GM23338 (cell line): ENCODE measurements around the gene RIT1. TPM values are rescaled to one million over a fixed set of nuclear protein-coding genes. Genes with fewer than 3 reads are reported as not detected.

Source experiments
- EZH2 ChIP-seq: fragments of 200-600 bp; sonication (generic); IDR thresholded peaks from one replicate; pipeline ENCODE4 v1.8.0; 2017; ENCODE audit warnings: antibody characterized with exemption, mild to moderate bottlenecking, low read depth; ENCODE audit not compliant: unreplicated experiment
- EZH2phosphoT487 ChIP-seq: fragments of 200-600 bp; sonication (generic); IDR thresholded peaks from one replicate; pipeline ENCODE4 v1.8.1; 2018; ENCODE audit warnings: antibody characterized with exemption; ENCODE audit not compliant: unreplicated experiment
- JUNB ChIP-seq: IDR thresholded peaks from one replicate; pipeline ENCODE4 v1.6.1; 2016; ENCODE audit warnings: antibody characterized with exemption; ENCODE audit not compliant: unreplicated experiment
- NANOG ChIP-seq: IDR thresholded peaks from 2 replicates; pipeline ENCODE4 v1.6.1; 2016; ENCODE audit warnings: antibody characterized with exemption, borderline replicate concordance
- POLR2AphosphoS5 ChIP-seq: IDR thresholded peaks from 2 replicates; pipeline ENCODE4 v1.6.1; 2016; ENCODE audit warnings: antibody characterized with exemption, low read depth
- ZNF114 ChIP-seq: fragments of 250-450 bp; sonication (Bioruptor Pico); IDR thresholded peaks from 2 replicates; pipeline ENCODE4 v1.5.0; 2020; ENCODE audit warnings: mild to moderate bottlenecking, moderate library complexity
- polyA plus RNA-seq: library from polyadenylated mRNA; unstranded; fragments of >200 nt; fragmentation: Nextera tagmentation; extraction: Ambion mirVana; gene quantifications from 2 replicates; pipeline ENCODE4 v1.2.1, GENCODE V29; 2016
- total RNA-seq: library from RNA; depleted of rRNA; stranded (reverse); fragments of >200 nt; shearing (Covaris generic); gene quantifications from 2 replicates; pipeline ENCODE4 v1.2.3, GENCODE V29; 2014
- TF ChIP-seq, protein P1 (sequence below): fragments of 250-450 bp; sonication (Bioruptor Pico); IDR thresholded peaks from 2 replicates; pipeline ENCODE4 v1.5.0; 2020; ENCODE audit warnings: mild to moderate bottlenecking, moderate library complexity
- TF ChIP-seq, protein P2 (sequence below): IDR thresholded peaks from one replicate; pipeline ENCODE4 v1.6.1; 2018; ENCODE audit warnings: antibody characterized with exemption; ENCODE audit not compliant: unreplicated experiment

The RIT1 gene
- total and polyA plus RNA-seq, 2 experiments from 2014 or later = 21.5 to 24.4 TPM

DNA sequence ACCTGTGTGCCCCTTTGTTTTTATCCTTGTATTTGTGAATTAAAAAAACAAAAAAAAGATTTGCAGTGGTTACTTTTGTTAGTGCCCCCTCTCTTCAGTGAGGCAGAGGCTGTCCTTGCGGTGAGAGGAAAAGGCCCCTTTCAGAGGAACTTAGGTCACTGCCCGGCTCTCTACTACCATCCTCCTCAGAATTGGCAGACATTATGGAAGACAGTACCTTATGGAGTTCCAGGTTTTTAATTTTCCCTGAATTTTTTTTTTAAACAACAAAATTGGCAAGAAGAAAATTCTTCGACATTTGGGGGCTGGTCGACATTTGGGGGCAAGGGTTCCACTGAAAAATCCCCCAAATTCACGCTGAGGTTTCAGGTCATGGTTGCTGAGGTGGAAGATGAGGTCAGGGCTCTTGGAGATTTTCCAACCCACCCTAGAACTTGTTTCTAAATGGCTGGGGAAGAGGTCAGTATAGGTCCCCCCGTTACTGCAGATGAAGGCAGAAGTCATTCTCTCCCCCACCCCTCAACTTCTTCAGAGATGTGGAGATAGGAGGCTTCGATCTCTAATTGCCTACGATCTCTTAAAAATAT is 35.6 kb upstream of the RIT1 start (continued):
- TF ChIP-seq, protein P1, sequence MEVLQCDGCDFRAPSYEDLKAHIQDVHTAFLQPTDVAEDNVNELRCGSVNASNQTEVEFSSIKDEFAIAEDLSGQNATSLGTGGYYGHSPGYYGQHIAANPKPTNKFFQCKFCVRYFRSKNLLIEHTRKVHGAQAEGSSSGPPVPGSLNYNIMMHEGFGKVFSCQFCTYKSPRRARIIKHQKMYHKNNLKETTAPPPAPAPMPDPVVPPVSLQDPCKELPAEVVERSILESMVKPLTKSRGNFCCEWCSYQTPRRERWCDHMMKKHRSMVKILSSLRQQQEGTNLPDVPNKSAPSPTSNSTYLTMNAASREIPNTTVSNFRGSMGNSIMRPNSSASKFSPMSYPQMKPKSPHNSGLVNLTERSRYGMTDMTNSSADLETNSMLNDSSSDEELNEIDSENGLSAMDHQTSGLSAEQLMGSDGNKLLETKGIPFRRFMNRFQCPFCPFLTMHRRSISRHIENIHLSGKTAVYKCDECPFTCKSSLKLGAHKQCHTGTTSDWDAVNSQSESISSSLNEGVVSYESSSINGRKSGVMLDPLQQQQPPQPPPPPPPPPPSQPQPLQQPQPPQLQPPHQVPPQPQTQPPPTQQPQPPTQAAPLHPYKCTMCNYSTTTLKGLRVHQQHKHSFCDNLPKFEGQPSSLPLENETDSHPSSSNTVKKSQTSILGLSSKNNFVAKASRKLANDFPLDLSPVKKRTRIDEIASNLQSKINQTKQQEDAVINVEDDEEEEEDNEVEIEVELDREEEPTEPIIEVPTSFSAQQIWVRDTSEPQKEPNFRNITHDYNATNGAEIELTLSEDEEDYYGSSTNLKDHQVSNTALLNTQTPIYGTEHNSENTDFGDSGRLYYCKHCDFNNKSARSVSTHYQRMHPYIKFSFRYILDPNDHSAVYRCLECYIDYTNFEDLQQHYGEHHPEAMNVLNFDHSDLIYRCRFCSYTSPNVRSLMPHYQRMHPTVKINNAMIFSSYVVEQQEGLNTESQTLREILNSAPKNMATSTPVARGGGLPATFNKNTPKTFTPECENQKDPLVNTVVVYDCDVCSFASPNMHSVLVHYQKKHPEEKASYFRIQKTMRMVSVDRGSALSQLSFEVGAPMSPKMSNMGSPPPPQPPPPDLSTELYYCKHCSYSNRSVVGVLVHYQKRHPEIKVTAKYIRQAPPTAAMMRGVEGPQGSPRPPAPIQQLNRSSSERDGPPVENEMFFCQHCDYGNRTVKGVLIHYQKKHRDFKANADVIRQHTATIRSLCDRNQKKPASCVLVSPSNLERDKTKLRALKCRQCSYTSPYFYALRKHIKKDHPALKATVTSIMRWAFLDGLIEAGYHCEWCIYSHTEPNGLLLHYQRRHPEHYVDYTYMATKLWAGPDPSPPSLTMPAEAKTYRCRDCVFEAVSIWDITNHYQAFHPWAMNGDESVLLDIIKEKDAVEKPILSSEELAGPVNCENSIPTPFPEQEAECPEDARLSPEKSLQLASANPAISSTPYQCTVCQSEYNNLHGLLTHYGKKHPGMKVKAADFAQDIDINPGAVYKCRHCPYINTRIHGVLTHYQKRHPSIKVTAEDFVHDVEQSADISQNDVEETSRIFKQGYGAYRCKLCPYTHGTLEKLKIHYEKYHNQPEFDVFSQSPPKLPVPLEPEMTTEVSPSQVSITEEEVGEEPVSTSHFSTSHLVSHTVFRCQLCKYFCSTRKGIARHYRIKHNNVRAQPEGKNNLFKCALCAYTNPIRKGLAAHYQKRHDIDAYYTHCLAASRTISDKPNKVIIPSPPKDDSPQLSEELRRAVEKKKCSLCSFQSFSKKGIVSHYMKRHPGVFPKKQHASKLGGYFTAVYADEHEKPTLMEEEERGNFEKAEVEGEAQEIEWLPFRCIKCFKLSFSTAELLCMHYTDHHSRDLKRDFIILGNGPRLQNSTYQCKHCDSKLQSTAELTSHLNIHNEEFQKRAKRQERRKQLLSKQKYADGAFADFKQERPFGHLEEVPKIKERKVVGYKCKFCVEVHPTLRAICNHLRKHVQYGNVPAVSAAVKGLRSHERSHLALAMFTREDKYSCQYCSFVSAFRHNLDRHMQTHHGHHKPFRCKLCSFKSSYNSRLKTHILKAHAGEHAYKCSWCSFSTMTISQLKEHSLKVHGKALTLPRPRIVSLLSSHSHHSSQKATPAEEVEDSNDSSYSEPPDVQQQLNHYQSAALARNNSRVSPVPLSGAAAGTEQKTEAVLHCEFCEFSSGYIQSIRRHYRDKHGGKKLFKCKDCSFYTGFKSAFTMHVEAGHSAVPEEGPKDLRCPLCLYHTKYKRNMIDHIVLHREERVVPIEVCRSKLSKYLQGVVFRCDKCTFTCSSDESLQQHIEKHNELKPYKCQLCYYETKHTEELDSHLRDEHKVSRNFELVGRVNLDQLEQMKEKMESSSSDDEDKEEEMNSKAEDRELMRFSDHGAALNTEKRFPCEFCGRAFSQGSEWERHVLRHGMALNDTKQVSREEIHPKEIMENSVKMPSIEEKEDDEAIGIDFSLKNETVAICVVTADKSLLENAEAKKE (CRISPR knock-in tag) = no peak
- TF ChIP-seq POLR2AphosphoS5 (no peak), JUNB (no peak), EZH2 (no peak), ZNF114 (CRISPR knock-in tag) (no peak), NANOG (no peak), EZH2phosphoT487 (no peak)
- TF ChIP-seq, protein P2, sequence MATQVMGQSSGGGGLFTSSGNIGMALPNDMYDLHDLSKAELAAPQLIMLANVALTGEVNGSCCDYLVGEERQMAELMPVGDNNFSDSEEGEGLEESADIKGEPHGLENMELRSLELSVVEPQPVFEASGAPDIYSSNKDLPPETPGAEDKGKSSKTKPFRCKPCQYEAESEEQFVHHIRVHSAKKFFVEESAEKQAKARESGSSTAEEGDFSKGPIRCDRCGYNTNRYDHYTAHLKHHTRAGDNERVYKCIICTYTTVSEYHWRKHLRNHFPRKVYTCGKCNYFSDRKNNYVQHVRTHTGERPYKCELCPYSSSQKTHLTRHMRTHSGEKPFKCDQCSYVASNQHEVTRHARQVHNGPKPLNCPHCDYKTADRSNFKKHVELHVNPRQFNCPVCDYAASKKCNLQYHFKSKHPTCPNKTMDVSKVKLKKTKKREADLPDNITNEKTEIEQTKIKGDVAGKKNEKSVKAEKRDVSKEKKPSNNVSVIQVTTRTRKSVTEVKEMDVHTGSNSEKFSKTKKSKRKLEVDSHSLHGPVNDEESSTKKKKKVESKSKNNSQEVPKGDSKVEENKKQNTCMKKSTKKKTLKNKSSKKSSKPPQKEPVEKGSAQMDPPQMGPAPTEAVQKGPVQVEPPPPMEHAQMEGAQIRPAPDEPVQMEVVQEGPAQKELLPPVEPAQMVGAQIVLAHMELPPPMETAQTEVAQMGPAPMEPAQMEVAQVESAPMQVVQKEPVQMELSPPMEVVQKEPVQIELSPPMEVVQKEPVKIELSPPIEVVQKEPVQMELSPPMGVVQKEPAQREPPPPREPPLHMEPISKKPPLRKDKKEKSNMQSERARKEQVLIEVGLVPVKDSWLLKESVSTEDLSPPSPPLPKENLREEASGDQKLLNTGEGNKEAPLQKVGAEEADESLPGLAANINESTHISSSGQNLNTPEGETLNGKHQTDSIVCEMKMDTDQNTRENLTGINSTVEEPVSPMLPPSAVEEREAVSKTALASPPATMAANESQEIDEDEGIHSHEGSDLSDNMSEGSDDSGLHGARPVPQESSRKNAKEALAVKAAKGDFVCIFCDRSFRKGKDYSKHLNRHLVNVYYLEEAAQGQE = no peak
